Body of pancreas (tissue), 4 donors: ENCODE data around the gene PVALB.

Experiments used
- POLR2A ChIP-seq, 3 donors: fragments of 450-650 bp; IDR thresholded peaks; one replicate each; pipeline ENCODE4 v1.6.1; 2016; ENCODE audit warnings: antibody characterized with exemption in 3 of 3, mild to moderate bottlenecking in 2 of 3
- TF ChIP-seq, protein P1 (sequence below), 7 experiments: fragments of 450-650 bp in 4 of 7; fragments of 200-600 bp in 3 of 7; sonication (generic) in 3 of 7; IDR thresholded peaks; one replicate each; pipeline ENCODE4 v1.5.1; 2016 to 2019; ENCODE audit warnings: antibody characterized with exemption in 7 of 7

DNA sequence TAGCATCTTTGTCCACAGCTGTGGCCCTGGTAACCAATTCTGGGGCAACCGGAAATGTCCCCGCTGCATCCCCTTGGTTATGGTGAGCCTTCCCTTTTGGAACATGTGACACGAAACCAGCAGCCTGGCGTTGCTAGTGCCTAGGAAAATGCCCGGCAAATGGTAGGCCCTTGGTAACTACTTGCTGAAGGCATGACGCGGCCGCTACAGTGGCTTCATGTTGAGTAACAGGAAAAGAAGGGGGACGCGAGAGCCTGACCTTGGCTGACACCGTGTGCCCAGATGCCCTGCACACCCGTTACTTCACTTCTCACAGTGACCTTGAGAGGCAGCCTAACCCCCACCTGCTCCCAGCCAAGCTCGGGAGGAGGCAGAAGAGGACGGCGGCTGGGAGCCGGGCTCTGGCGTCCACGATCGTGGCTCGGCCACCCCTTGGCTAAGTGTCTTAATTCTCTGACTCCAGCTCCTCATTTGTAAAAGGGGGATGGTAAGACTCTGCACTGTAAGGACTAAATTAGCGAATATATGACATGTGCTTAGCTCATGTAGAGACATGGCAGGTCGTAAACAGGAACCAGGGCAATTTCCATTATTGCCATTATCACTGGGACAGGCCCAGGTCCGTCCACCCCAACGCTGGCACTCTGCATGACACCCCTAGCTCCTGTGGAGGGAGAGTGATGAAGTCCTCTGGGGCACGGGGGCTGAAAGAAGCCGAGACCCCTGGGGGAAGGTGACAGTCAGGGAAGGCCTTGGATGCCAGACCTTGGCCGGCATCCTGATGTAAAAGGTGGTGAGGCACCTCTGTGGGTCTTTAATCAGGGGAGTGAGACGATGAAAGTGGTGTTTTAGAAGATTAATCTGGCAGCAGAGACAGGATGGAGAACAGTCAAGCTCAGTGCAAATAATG lies 59.8 kb downstream of the PVALB start:
- TF ChIP-seq POLR2A (IDR thresholded peaks at IDR 0.05) = no peak
- TF ChIP-seq, protein P1, sequence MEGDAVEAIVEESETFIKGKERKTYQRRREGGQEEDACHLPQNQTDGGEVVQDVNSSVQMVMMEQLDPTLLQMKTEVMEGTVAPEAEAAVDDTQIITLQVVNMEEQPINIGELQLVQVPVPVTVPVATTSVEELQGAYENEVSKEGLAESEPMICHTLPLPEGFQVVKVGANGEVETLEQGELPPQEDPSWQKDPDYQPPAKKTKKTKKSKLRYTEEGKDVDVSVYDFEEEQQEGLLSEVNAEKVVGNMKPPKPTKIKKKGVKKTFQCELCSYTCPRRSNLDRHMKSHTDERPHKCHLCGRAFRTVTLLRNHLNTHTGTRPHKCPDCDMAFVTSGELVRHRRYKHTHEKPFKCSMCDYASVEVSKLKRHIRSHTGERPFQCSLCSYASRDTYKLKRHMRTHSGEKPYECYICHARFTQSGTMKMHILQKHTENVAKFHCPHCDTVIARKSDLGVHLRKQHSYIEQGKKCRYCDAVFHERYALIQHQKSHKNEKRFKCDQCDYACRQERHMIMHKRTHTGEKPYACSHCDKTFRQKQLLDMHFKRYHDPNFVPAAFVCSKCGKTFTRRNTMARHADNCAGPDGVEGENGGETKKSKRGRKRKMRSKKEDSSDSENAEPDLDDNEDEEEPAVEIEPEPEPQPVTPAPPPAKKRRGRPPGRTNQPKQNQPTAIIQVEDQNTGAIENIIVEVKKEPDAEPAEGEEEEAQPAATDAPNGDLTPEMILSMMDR (IDR thresholded peaks at IDR 0.05) = no peak
